Measurements from ENCODE around the gene TMEM9B.
"Not testable (repeated sequence)": the region's sequence is repeated elsewhere in the genome, so short reads cannot be mapped to it uniquely, and the experiment has no call there.

TMEM9B gene

DNA sequence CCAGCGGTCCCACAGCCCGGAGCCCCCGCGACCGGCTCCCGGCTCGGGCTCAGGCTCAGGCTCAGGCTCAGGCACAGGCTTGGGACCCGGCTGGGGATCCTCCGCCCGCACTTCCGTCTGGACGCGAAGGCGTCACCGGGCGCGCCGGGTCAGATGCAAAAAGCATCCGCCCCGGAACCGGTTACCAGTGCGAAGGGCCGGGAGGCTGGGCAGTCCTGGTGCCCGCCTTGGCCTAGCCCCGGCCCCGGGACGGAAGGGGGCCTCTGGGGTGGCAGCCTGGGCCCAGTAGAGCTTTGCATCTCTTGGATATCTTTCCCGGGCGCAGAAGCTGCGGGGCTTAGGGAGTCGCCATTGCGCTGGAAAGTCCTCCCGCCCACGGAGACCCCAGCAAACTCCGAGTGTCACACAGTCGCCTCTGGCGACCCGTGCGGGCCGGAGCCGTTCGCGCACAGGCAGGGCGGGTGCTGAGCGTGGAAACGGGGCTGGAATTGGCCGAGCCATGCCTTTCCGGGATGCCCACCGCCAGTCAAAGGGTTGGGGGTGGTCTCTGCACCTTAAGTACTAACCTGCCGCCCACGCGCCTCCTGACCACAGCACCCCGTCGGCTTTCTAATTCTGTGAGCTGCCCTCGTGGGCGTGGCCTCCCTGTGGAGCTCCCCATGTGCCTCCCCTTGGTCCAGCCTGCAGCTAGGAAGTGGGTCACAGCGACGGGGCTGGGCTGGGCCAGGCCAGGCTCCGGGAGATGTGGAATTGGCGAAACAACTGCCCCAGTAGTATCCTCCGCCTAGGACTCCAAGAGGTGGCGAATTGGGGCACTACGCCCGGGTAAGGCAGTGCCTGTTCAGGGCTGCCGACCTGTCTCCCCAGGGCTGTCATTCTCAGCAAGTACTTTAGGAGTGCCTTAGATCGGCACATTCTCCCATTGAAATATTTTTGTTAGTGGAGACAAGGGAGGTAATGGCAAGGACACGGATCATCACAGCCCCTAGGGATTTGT is at the start of gene TMEM9B:
Gene TMEM9B (minus strand): TSS at position 119 of the 997 bp plus-strand sequence. CDS start 129 bp downstream, outside the sequence.
- peak; percentile 51 to 54 for DNase-seq (ENCODE audit: low read depth in 2 of 2)

DNA sequence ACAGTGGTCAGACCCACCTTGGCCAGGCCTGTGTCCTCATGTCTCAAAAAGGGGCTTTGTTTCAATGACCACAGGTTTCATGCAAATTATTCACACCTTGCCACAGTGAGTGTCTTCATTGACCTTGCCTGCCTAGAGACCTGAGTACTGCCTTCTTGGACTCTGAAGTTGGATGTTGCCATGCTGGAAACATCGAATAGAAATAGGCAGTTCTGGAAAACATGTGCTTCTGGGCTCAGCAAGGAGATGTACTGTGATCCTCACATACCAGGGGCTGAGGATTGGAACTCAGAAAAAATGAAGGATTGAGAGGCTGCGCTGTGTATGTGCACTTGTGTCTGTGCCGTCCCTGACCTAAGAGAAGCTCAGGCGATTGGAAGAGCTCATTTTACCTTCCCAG is 49.1 kb upstream of the TMEM9B start:
- DNase-seq (ENCODE audit: low read depth in 2 of 2): no peak

DNA sequence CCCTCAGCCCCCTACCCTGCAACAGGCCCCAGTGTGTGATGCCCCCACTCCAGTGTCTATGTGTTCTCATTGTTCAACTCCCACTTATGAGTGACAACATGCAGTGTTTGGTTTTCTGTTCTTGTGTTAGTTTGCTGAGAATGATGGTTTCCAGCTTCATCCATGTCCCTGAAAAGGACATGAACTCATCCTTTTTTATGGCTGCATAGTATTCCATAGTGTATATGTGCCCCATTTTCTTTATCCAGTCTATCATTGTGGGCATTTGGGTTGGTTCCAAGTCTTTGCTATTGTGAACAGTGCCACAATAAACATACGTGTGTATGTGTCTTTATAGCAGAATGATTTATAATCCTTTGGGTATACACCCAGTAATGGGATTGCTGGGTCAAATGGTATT is 45.3 kb upstream of the TMEM9B start:
- DNase-seq (ENCODE audit: low read depth in 2 of 2): not testable (repeated sequence)

GRCh38 chr11:9008661-9009060 is 44.4 kb upstream of the TMEM9B start:
- DNase-seq (ENCODE audit: low read depth in 2 of 2): no peak

- DNase-seq (ENCODE audit: low read depth in 2 of 2): no peak
Measured at GRCh38 chr11:9008011-9008550, 43.8 kb upstream of the TMEM9B start.

DNA sequence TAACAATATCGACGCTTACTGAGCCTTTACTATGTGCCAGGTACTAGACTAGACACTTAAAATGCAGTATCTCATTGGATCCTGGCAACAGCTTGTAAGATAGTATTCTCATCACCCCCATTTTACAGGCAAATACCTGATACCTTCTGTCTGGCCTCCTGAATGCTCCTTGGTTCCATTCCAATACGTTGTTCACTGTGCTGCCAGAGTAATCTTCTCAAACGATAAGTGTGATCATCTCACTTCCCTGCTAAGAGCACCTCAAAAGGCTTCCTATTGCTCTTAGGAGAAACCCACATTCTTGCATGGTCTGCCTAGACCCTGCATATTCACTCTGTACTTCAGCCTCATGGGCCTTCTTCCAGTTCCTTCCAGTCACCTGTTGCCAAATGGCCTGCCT is 40.8 kb upstream of the TMEM9B start:
- no peak for DNase-seq (ENCODE audit: low read depth in 2 of 2)

- no peak for DNase-seq (ENCODE audit: low read depth in 2 of 2)
Measured at GRCh38 chr11:9004183-9004926, 40.1 kb upstream of the TMEM9B start.

GRCh38 chr11:9003573-9004182 is 39.4 kb upstream of the TMEM9B start, which contains the start of gene NRIP3:
NRIP3 (minus strand) TSS chr11:9004001; CDS start chr11:9003935, 66 bp downstream.
- DNase-seq (ENCODE audit: low read depth in 2 of 2): peak; percentile 52 to 61

DNA sequence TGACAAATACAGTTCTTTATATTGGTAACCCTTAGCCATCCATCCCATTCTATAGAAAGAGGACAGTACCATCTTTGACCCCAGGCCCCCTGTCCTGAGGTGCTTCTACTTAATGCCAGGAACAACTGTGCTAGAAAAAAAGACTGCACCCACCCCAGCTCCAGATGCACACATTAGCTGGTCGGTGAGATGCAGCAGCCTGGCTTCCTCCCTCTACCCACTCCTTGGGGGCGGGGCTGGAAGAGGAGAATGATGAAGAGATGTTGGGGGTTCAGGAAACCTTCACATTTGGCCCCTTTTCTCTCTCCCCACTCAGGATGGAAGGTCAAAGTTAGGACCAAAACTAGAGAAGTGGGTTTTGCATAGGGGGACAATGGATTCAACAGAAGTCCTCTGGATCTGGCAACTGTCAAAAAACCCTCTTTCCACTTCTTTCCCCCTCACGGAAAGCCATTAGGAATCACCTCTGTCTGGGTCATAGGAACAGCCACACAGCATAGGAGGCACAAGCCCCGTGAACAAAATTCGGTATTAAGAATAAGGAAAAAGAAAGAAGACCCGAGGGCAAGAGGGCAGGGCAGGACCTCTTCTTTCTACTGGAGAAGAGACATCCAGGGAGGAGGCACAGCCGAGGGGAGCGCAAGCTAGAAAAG is 38.8 kb upstream of the TMEM9B start:
- DNase-seq (ENCODE audit: low read depth in 2 of 2): no peak

DNA sequence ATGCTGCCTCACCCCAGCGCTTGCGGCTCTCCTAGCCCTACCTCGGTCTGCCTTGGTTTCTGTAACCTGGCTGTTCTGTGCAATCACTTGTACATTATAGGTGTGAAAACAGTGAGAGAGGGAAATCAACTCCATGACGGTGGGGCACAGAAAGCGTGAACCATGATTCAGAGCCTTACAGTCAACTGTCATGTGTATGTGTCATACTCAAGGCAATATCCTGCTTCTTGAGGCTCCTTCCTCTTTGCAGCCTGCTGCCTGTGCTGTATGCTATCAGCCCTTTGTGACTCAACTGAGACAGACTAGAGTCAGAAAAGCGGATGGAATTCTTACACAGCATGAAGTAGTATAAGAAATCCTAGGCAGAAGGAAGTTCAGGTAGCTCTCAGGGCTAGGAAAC is 37.5 kb upstream of the TMEM9B start:
- DNase-seq (ENCODE audit: low read depth in 2 of 2): peak in 1 of 2 donors; percentile 18

GRCh38 chr11:8998017-8998416 is 33.8 kb upstream of the TMEM9B start:
- DNase-seq (ENCODE audit: low read depth in 2 of 2): no peak

GRCh38 chr11:8997451-8997850 is 33.2 kb upstream of the TMEM9B start:
- no peak for DNase-seq (ENCODE audit: low read depth in 2 of 2)

- no peak for DNase-seq (ENCODE audit: low read depth in 2 of 2)
Measured at GRCh38 chr11:8989453-8989852, 25.2 kb upstream of the TMEM9B start.

DNA sequence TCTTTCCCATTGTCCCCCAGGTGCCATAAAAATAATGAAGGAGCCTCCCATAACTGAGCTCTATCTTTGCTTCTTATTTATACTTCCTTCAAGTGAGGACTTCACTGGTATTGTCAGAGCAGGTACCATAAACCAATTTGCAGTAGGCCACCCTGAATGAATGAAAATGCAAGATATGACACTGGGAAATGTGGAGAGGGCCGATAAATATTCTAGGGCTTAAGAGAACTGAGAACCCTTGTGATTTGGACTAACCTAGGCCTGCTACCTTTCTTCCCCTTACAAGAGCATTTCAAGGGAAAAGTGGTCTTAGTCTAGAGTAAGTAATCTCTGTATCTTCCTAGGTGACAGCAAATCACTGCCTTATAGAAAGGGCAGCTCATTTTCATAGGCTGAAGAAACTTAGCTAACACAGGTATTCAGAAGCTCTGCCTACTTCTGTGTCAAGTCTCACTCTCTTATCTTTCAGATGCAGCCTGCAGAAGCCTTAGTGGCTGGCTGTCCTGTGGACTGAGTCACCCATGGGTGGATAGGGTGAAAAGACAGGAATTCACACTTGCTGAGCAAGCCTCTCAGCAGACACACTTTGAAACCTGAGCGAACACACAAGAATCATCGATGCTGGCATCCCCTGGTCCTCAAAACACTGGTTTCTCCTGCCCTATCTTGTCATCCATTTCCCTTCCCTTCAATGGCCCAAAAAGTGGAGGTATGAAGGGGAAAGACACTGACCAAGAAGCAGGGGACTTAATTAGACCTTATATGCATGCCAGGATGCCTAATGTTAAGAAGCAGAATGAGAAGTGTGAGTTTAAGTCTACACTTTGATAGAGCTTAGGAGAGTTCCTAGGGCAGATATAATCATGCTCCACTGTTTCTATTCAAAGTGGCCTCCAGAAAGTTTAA is 24.3 kb upstream of the TMEM9B start:
- no peak for DNase-seq (ENCODE audit: low read depth in 2 of 2)

DNA sequence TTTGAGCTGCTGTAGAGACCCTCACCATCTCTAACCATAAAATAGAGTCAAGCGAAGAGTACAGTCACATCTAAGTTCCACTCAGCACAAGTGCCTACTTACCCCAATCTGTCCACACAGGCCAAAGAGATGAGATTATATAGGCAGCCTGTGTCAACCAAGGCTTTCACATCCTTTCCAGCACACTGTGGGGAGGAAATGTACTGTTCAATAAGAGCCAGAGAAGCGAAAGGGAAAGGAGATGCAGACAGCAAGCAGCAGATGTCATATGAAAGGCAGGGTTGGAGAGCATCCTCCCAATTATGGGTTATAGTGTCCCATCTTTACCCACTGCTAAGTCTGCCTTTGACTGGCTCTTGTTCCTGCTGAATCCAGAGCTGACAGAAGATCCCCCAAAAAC is 23.2 kb upstream of the TMEM9B start:
- DNase-seq (ENCODE audit: low read depth in 2 of 2): no peak

DNA sequence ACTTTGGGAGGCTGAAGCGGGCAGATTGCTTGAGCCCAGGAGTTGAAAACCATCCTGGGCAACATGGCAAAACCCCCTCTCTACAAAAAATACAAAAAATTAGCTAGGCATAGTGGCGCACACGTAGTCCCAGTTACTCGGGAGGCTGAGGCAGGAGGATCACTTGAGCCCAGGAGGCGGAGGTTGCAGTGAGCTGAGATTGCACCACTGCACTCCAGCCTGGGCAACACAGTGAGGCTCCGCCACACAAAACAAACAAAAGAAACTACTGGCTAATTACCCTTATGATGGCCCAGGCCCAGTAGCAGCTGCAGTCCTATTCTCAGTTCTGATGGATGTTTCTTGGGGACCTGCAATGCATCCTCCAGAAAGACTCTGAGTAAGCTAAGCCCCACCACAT is 22.5 kb upstream of the TMEM9B start:
- not testable (repeated sequence) for DNase-seq (ENCODE audit: low read depth in 2 of 2)

DNA sequence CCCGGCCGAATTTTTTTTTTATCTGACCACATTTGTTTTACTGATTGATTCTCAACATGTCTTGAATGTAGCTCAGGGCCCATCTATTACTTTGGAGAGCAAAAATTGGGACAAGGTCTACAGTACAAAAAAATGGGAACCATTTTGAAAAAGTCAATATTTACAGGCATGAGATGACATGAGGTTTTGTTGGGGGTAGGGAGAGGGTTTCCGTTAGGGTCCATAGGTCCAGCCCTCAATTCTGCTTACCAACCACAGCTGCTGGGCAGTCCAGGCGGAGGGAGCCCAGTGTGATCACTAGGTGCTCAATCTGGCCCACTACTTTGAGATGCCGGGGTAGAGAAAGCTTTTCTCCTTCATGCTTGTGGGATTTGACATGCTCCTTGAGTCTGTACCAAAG is 21.2 kb upstream of the TMEM9B start:
- DNase-seq (ENCODE audit: low read depth in 2 of 2): no peak

GRCh38 chr11:8983552-8983951 is 19.3 kb upstream of the TMEM9B start:
- no peak for DNase-seq (ENCODE audit: low read depth in 2 of 2)

- no peak for DNase-seq (ENCODE audit: low read depth in 2 of 2)
Measured at GRCh38 chr11:8980485-8980884, 16.2 kb upstream of the TMEM9B start.

DNA sequence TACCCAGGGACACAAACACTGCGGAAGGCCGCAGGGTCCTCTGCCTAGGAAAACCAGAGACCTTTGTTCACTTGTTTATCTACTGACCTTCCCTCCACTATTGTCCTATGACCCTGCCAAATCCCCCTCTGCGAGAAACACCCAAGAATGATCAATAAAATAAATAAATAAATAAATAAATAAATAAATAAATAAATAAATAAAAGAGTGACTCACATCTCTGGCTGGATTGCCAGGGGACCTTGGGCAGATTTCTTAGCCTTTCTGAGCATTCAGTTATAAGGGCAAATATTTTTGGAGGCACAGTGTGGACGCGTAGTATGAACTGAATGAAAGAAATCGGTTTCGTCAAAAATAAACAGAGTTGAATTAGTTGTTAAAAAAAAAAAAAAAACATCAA is 15.1 kb upstream of the TMEM9B start:
- not testable (repeated sequence) for DNase-seq (ENCODE audit: low read depth in 2 of 2)
